ENCODE data around the gene CSF1. TPM values are rescaled to one million over a fixed set of nuclear protein-coding genes. Genes with fewer than 3 reads are reported as not detected.

The CSF1 gene
- total RNA-seq, 3 donors from 2014 or later = 28.2 to 54.7 (median 54.4) TPM

- no peak for TF ChIP-seq CTCF (IDR thresholded peaks at IDR 0.05)
- no peak for TF ChIP-seq POLR2AphosphoS5 (IDR thresholded peaks at IDR 0.05)
- TF ChIP-seq POLR2A (IDR thresholded peaks at IDR 0.05) = no peak
- Histone ChIP-seq H3K36me3 (no peaks in the 10 kb centered on the region), H3K4me1 (peaks cover 4 to 14% of the 10 kb centered on the region in 2 donors), H3K4me3 (no peak overlapping the region), H3K27me3 (no peaks in the 10 kb centered on the region), H3K9me3 (no peaks in the 10 kb centered on the region), H3K27ac (no peak overlapping the region)
- no peak for DNase-seq (ENCODE audit: low spot score in 2 of 2)
- intact Hi-C loops (cut with DNase I; ENCODE audit: low total_unique reads) = loop anchor here (10.0 kb wide), 1 partner anchor 76 kb away; the partner anchor contains the start of gene AHCYL1
Observed at GRCh38 chr1:109908836-109909235, 1.8 kb upstream of the CSF1 start.

- TF ChIP-seq POLR2AphosphoS5 (IDR thresholded peaks at IDR 0.05) = no peak
- no peak for TF ChIP-seq CTCF (IDR thresholded peaks at IDR 0.05)
- no peak for TF ChIP-seq POLR2A (IDR thresholded peaks at IDR 0.05)
- H3K27ac ChIP-seq = peak overlapping the region in 1 of 2 donors; percentile 90
- intact Hi-C loops (cut with DNase I; ENCODE audit: low total_unique reads) = loop anchor here (10.0 kb wide), 1 partner anchor 75 kb away; the partner anchor contains the start of gene AHCYL1
- H3K4me1 ChIP-seq = peaks cover 4 to 14% of the 10 kb centered on the region in 2 donors
- no peaks in the 10 kb centered on the region for H3K9me3 ChIP-seq
- H3K36me3 ChIP-seq = no peaks in the 10 kb centered on the region
- H3K27me3 ChIP-seq = no peaks in the 10 kb centered on the region
- no peak overlapping the region for H3K4me3 ChIP-seq
- no peak for DNase-seq (ENCODE audit: low spot score in 2 of 2)
Observed at GRCh38 chr1:109909561-109909960, 1.1 kb upstream of the CSF1 start.

- no peak for DNase-seq (ENCODE audit: low spot score in 2 of 2)
- H3K4me1 ChIP-seq = peaks cover 4 to 14% of the 10 kb centered on the region in 2 donors
- intact Hi-C loops (cut with DNase I; ENCODE audit: low total_unique reads) = loop anchor here (5.0 kb wide), 1 partner anchor 34 kb away; no protein-coding TSS in a partner anchor
Observed at GRCh38 chr1:109910963-109911798, 532 bp downstream of the CSF1 start.

GRCh38 chr1:109912214-109912861 is 1.7 kb downstream of the CSF1 start:
- no peak for TF ChIP-seq CTCF (IDR thresholded peaks at IDR 0.05)
- TF ChIP-seq POLR2A (IDR thresholded peaks at IDR 0.05) = no peak
- H3K27me3 ChIP-seq = no peaks in the 10 kb centered on the region
- peaks cover 4 to 14% of the 10 kb centered on the region in 2 donors for H3K4me1 ChIP-seq
- H3K9me3 ChIP-seq = no peaks in the 10 kb centered on the region
- DNase-seq (ENCODE audit: low spot score in 2 of 2) = no peak
- intact Hi-C loops (cut with DNase I; ENCODE audit: low total_unique reads) = loop anchor here (5.0 kb wide), 1 partner anchor 35 kb away; no protein-coding TSS in a partner anchor
- no peaks in the 10 kb centered on the region for H3K36me3 ChIP-seq
- peak overlapping the region; percentile 77 to 96 (median 88) for H3K4me3 ChIP-seq
- H3K27ac ChIP-seq = peak overlapping the region; percentile 90 to 96

More at GRCh38 chr1:109910963-109911798, 532 bp downstream of the CSF1 start:
- Histone ChIP-seq H3K36me3 (no peaks in the 10 kb centered on the region), H3K9me3 (no peaks in the 10 kb centered on the region), H3K4me3 (peak overlapping the region; percentile 77 to 96 (median 88)), H3K27ac (peak overlapping the region; percentile 90 to 96), H3K27me3 (no peaks in the 10 kb centered on the region)
- no peak for TF ChIP-seq CTCF (IDR thresholded peaks at IDR 0.05)
- TF ChIP-seq POLR2AphosphoS5 (IDR thresholded peaks at IDR 0.05) = no peak

Data from breast epithelium (tissue), 4 donors.